ENCODE results near the gene TUBA8. TPM values are rescaled to one million over a fixed set of nuclear protein-coding genes. Genes with fewer than 3 reads are reported as not detected.
"Not testable (repeated sequence)": the region's sequence is repeated elsewhere in the genome, so short reads cannot be mapped to it uniquely, and the experiment has no call there.

The TUBA8 gene
- polyA plus RNA-seq, 3 donors, result 0.18 to 2.1 (median 0.27) TPM

DNA sequence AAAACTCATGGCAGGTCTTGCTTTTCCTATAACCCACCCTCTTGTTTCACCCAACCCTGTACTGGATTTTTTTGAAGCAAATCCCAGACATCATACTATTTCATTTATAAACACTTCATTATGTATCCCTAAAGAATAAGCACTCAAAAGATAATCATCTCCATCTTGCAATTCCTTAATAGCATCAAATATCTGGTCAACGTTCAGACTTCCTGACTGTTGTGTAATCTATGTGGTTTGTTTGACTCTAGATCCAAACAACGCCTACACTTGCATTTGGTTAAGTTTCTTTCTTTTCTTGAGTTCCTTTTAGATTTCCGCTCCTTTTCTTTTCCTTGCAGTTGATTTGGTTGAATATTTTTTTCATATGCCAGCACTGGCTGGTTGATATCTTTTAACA lies 61.6 kb downstream of the TUBA8 start:
- H3K9me3 ChIP-seq (replicated peaks in 1 of 2; ENCODE audit: control insufficient read depth in 1 of 2, insufficient read depth in 1 of 2, low read length in 2 of 2); H3K27me3 Mint-ChIP-seq (ENCODE audit: low read depth in 3 of 3); DNase-seq; H3K79me2 ChIP-seq (ENCODE audit: insufficient read depth, low read length); H4K20me1 ChIP-seq (ENCODE audit: insufficient read depth, low read length); H3K4me2 ChIP-seq (replicated peaks; ENCODE audit: extremely low read depth, low read length, poor library complexity, severe bottlenecking); intact Hi-C loops (cut with micrococcal nuclease); H3K36me3 Mint-ChIP-seq; H3K36me3 ChIP-seq (replicated peaks in 1 of 2; ENCODE audit: control insufficient read depth in 1 of 2, insufficient read depth in 2 of 2, low read length in 2 of 2); H2AFZ ChIP-seq (ENCODE audit: insufficient read depth, low read depth, low read length, poor library complexity, severe bottlenecking); H3K27me3 ChIP-seq (ENCODE audit: control insufficient read depth in 2 of 2, insufficient read depth in 2 of 2, low read length in 2 of 2); H3K9me3 Mint-ChIP-seq; H3K4me3 ChIP-seq (replicated peaks in 1 of 3; ENCODE audit: low read depth in 2 of 3, low read length in 3 of 3); H3K9ac ChIP-seq (ENCODE audit: insufficient read depth, low read length, poor library complexity, severe bottlenecking): not testable (repeated sequence)
- no CpG with 5 or more reads among the region's 3 CpGs for WGBS (ENCODE audit: insufficient coverage)
- peaks cover 5 to 11% of the 10 kb centered on the region in 2 donors for H3K4me1 ChIP-seq (ENCODE audit: control insufficient read depth in 1 of 2, insufficient read depth in 2 of 2, low read length in 2 of 2)
- H3K4me1 Mint-ChIP-seq, result peaks cover 13% of the 10 kb centered on the region
- H3K4me3 Mint-ChIP-seq, result peak overlapping the region in 1 of 2 donors; percentile 26
- H3K27ac ChIP-seq (ENCODE audit: low read depth in 1 of 2, low read length in 2 of 2), result peak overlapping the region in 1 of 2 donors; percentile 48
- H3K27ac Mint-ChIP-seq, result peak overlapping the region in 2 of 7 donors; percentile 58 to 77

DNA sequence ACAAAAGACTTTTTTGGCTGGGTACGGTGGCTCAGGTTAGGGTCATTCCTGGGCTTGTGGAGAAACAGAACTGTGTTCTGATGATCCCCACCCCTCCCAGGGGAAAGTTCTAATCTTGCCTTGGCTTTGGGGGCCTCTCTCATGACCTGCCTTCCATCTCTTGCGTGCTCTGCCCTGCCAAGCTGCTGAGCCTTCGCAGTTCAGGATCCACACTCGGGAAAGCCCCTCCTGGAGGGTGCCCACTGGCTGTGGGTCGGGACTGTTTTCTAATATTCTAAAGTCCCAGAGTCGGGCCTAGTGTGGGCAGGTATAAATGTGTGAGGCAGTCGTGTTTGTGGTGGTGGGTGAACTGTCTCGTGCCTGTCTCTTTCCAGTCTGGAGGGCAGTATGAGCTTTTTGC lies 62.2 kb downstream of the TUBA8 start:
- Mint-ChIP-seq H3K4me1 (peaks cover 13% of the 10 kb centered on the region), H3K27ac (peak overlapping the region in 3 of 7 donors; percentile 30 to 61 (median 59))
- H3K4me3 ChIP-seq (replicated peaks in 1 of 3; ENCODE audit: low read depth in 2 of 3, low read length in 3 of 3); H3K9me3 ChIP-seq (replicated peaks in 1 of 2; ENCODE audit: control insufficient read depth in 1 of 2, insufficient read depth in 1 of 2, low read length in 2 of 2); H4K20me1 ChIP-seq (ENCODE audit: insufficient read depth, low read length); H2AFZ ChIP-seq (ENCODE audit: insufficient read depth, low read depth, low read length, poor library complexity, severe bottlenecking); H3K4me2 ChIP-seq (replicated peaks; ENCODE audit: extremely low read depth, low read length, poor library complexity, severe bottlenecking); H3K9ac ChIP-seq (ENCODE audit: insufficient read depth, low read length, poor library complexity, severe bottlenecking); H3K79me2 ChIP-seq (ENCODE audit: insufficient read depth, low read length); H3K36me3 ChIP-seq (replicated peaks in 1 of 2; ENCODE audit: control insufficient read depth in 1 of 2, insufficient read depth in 2 of 2, low read length in 2 of 2); H3K27me3 Mint-ChIP-seq (ENCODE audit: low read depth in 3 of 3); intact Hi-C loops (cut with micrococcal nuclease); H3K9me3 Mint-ChIP-seq; H3K27me3 ChIP-seq (ENCODE audit: control insufficient read depth in 2 of 2, insufficient read depth in 2 of 2, low read length in 2 of 2); H3K4me3 Mint-ChIP-seq; DNase-seq; H3K36me3 Mint-ChIP-seq: not testable (repeated sequence)
- whole genome bisulfite sequencing (ENCODE audit: insufficient coverage), result 100% methylated on average over 1 of the region's 8 CpGs
- Histone ChIP-seq H3K27ac (ENCODE audit: low read depth in 1 of 2, low read length in 2 of 2) (peak overlapping the region in 1 of 2 donors; percentile 48), H3K4me1 (ENCODE audit: control insufficient read depth in 1 of 2, insufficient read depth in 2 of 2, low read length in 2 of 2) (peaks cover 5 to 11% of the 10 kb centered on the region in 2 donors)

DNA sequence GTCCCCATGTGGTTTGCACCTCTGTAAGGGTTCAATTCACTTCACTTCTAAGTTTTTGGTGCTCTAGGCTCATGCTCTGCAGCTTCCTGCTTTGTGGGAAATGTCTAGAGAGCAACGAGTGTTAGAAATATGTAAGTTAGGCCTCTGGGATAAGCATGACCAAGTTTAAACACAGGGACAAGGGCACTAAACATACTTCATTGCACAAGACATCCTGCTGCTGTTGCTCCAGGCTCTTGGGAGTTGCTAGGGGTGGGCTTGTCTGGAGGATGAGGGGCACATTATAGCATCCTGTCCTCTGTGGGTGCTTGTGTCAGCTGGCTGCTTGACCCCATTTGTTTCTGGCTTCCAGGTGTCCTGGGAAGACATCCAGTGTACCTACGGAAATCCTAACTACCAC lies 62.8 kb downstream of the TUBA8 start:
- H3K4me3 ChIP-seq (replicated peaks in 1 of 3; ENCODE audit: low read depth in 2 of 3, low read length in 3 of 3); H3K4me2 ChIP-seq (replicated peaks; ENCODE audit: extremely low read depth, low read length, poor library complexity, severe bottlenecking); H3K79me2 ChIP-seq (ENCODE audit: insufficient read depth, low read length); H3K36me3 Mint-ChIP-seq; intact Hi-C loops (cut with micrococcal nuclease); DNase-seq; H3K9ac ChIP-seq (ENCODE audit: insufficient read depth, low read length, poor library complexity, severe bottlenecking); H3K9me3 ChIP-seq (replicated peaks in 1 of 2; ENCODE audit: control insufficient read depth in 1 of 2, insufficient read depth in 1 of 2, low read length in 2 of 2); H3K4me3 Mint-ChIP-seq; H3K27me3 ChIP-seq (ENCODE audit: control insufficient read depth in 2 of 2, insufficient read depth in 2 of 2, low read length in 2 of 2); H3K27ac ChIP-seq (ENCODE audit: low read depth in 1 of 2, low read length in 2 of 2); H4K20me1 ChIP-seq (ENCODE audit: insufficient read depth, low read length); H3K27me3 Mint-ChIP-seq (ENCODE audit: low read depth in 3 of 3); H3K27ac Mint-ChIP-seq; H3K36me3 ChIP-seq (replicated peaks in 1 of 2; ENCODE audit: control insufficient read depth in 1 of 2, insufficient read depth in 2 of 2, low read length in 2 of 2); H3K9me3 Mint-ChIP-seq; H2AFZ ChIP-seq (ENCODE audit: insufficient read depth, low read depth, low read length, poor library complexity, severe bottlenecking): not testable (repeated sequence)
- WGBS (ENCODE audit: insufficient coverage), result no CpG with 5 or more reads among the region's 2 CpGs
- peaks cover 5 to 11% of the 10 kb centered on the region in 2 donors for H3K4me1 ChIP-seq (ENCODE audit: control insufficient read depth in 1 of 2, insufficient read depth in 2 of 2, low read length in 2 of 2)
- peaks cover 13% of the 10 kb centered on the region for H3K4me1 Mint-ChIP-seq

Small RNA genes within 50 kb of the gene (small RNA-seq; reads per million reads assigned to genes)
- gene AC016027.5 (ENCODE audit: insufficient read length, low read depth), result not detected

Other genes with a start within 250 kb of the TUBA8 start
- gene MICAL3, start 86.2 kb upstream of the TUBA8 start, polyA plus RNA-seq, result under 1 TPM in 2 of 3 donors, not detected in 1; 0.23 to 0.84 TPM
- 1 to 10 TPM; 3.4 to 8.6 (median 3.7) TPM for gene PEX26, start 32.8 kb upstream of the TUBA8 start, polyA plus RNA-seq
- gene USP18, start 39.4 kb downstream of the TUBA8 start, polyA plus RNA-seq, result 1 to 10 TPM; 2.1 to 3.7 (median 3.4) TPM